Astrocyte (in vitro differentiated cells and primary cell): ENCODE results near the gene NUP50.

ENCODE experiments used
- CTCF ChIP-seq: IDR thresholded peaks from 2 replicates; pipeline ENCODE4 v1.5.1; 2011; ENCODE audit warnings: low read depth, mild to moderate bottlenecking, inconsistent platforms, low read length, moderate library complexity; ENCODE audit not compliant: insufficient read depth
- EZH2 ChIP-seq: IDR thresholded peaks from 2 replicates; pipeline ENCODE4 v1.6.1; 2012; ENCODE audit warnings: mild to moderate bottlenecking, low read length, inconsistent platforms; ENCODE audit not compliant: insufficient read depth

GRCh38 chr22:45163451-45164269, at the start of gene NUP50:
- TF ChIP-seq CTCF (no peak), EZH2 (no peak)
